HG02678 (cell line): ENCODE data around the gene ASCC3.

Source experiments
- ATAC-seq: cut with Tn5 transposase; IDR thresholded peaks from one replicate; pipeline ENCODE4 v1.9.1; 2021; ENCODE audit warnings: mild to moderate bottlenecking, moderate library complexity; ENCODE audit not compliant: unreplicated experiment

Gene ASCC3

GRCh38 chr6:100599088-100599770 lies 281.9 kb downstream of the ASCC3 start:
- ATAC-seq = no peak

- ATAC-seq = no peak
Measured at GRCh38 chr6:100595456-100595855, 285.7 kb downstream of the ASCC3 start.

GRCh38 chr6:100593522-100593921 lies 287.6 kb downstream of the ASCC3 start:
- peak; percentile 50 for ATAC-seq

GRCh38 chr6:100592929-100593328 lies 288.2 kb downstream of the ASCC3 start:
- peak; percentile 55 for ATAC-seq

- ATAC-seq = no peak
Measured at GRCh38 chr6:100577425-100577824, 303.7 kb downstream of the ASCC3 start.

GRCh38 chr6:100575921-100576320 lies 305.2 kb downstream of the ASCC3 start:
- ATAC-seq = no peak

- no peak for ATAC-seq
Measured at GRCh38 chr6:100574836-100575235, 306.3 kb downstream of the ASCC3 start.

GRCh38 chr6:100573166-100573565 lies 308.0 kb downstream of the ASCC3 start:
- ATAC-seq = no peak

GRCh38 chr6:100568255-100568654 lies 312.9 kb downstream of the ASCC3 start:
- no peak for ATAC-seq

GRCh38 chr6:100566563-100566962 lies 314.6 kb downstream of the ASCC3 start:
- ATAC-seq = no peak

- ATAC-seq = no peak
Measured at GRCh38 chr6:100565439-100566104, 315.6 kb downstream of the ASCC3 start.

- ATAC-seq = no peak
Measured at GRCh38 chr6:100559859-100560258, 321.3 kb downstream of the ASCC3 start.

GRCh38 chr6:100554228-100554627 lies 326.9 kb downstream of the ASCC3 start:
- ATAC-seq = no peak

- no peak for ATAC-seq
Measured at GRCh38 chr6:100553243-100553642, 327.9 kb downstream of the ASCC3 start.

- ATAC-seq = no peak
Measured at GRCh38 chr6:100549406-100550167, 331.5 kb downstream of the ASCC3 start.

- ATAC-seq = no peak
Measured at GRCh38 chr6:100538086-100538485, 343.0 kb downstream of the ASCC3 start.

- ATAC-seq = no peak
Measured at GRCh38 chr6:100518588-100518987, 362.5 kb downstream of the ASCC3 start.

GRCh38 chr6:100517633-100518032 lies 363.5 kb downstream of the ASCC3 start:
- no peak for ATAC-seq

GRCh38 chr6:100517106-100517505 lies 364.0 kb downstream of the ASCC3 start:
- ATAC-seq = no peak

GRCh38 chr6:100514660-100515059 lies 366.5 kb downstream of the ASCC3 start:
- ATAC-seq = no peak

GRCh38 chr6:100512203-100512862 lies 368.8 kb downstream of the ASCC3 start:
- no peak for ATAC-seq
